ACHN (cell line): ENCODE results near the gene YTHDF2.
"Not testable (repeated sequence)": the region's sequence is repeated elsewhere in the genome, so short reads cannot be mapped to it uniquely, and the experiment has no call there.

Source experiments
- DNase-seq: peaks from one replicate; pipeline ENCODE4 v3.0.0-alpha.2; 2015
- in situ Hi-C: cut with HindIII; loops from 2 replicates; pipeline ENCODE4 v1.10.0; 2017; ENCODE audit warnings: low sequenced_read_pairs, low pct_ligation_motif_present, low pct_unique_long_range_greater_than_20kb

The YTHDF2 gene

DNA sequence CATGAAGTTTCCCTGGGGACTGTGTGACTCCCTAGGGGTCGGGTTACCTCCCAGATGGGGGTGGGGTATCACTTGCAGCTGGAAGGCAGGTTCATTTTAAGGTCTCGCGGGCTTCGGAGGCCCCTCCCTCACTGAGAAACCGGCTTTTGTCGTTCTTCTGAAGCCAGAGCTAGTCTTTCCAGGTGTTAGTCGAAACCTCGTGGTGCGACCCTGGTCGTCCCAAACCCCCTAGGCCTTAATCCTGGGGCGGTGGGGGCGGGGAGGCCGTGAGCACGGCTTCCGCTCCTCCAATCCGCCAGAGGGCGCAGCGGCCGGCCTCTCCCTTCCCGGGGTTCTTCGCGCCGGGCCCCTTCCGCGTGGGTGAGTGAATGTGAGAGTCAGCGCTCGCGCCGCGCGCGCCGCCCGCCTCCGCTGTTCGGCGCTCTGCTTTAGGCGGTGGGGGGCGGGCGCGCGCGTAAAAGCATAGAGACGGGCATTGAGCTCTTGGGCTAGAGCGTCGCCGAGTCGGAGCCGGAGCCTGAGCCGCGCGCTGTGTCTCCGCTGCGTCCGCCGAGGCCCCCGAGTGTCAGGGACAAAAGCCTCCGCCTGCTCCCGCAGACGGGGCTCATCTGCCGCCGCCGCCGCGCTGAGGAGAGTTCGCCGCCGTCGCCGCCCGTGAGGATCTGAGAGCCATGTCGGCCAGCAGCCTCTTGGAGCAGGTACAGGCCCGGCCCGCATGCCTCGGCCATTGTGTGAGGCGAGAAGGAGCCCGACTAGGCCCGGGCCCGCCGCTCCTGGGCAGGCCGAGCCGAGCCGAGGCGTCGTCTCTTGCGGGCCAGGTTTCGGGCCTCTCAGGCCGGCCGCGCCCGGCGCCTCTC lies at the start of gene YTHDF2:
TSS of gene YTHDF2 (plus strand) at position 491 of the 857 bp plus-strand sequence. CDS start at position 672, 181 bp downstream.
- in situ Hi-C loops = no loop called here
- DNase-seq = peak; percentile 94

GRCh38 chr1:28691627-28692026 lies 45.1 kb upstream of the YTHDF2 start:
- DNase-seq, in situ Hi-C loops: not testable (repeated sequence)

DNA sequence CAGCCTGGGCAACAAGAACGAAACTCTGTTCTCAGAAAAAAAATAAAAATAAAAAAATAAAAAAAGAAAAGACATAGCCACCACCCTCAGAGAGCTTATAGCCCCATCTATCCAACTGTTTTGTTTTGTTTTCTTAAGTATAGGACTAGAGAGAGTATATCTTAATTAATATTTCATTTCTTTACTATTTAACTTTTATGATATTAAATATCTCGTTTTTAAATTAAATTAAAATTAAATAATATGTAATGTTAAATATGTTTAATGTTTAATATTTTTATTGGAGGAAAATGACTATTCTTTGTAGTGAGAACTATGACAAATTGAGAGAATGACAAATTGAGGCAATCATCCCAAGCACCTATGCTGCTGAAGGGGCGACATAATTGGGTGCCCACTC lies 33.1 kb upstream of the YTHDF2 start:
- in situ Hi-C loops = no loop called here
- DNase-seq = no peak

- no peak for DNase-seq
- in situ Hi-C loops = no loop called here
Observed at GRCh38 chr1:28716336-28716735, 20.4 kb upstream of the YTHDF2 start.

- in situ Hi-C loops = no loop called here
- no peak for DNase-seq
Observed at GRCh38 chr1:28718166-28718565, 18.6 kb upstream of the YTHDF2 start.

GRCh38 chr1:28718586-28719331 lies 18.0 kb upstream of the YTHDF2 start:
- in situ Hi-C loops = no loop called here
- peak; percentile 9 for DNase-seq

DNA sequence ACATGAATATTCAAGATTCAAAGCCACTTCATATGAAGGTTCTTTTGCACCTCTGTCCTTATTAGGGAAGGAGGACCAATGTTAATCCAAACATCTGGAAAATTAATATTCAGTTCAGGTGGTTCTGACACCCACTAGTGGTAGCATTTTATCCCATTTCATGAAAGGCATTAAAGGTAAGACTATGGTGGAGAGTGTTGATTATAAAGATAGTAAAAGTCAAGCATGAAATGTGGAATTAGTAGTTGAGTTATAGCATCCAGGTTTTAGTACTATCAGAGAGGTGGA lies 17.5 kb upstream of the YTHDF2 start:
- in situ Hi-C loops = no loop called here
- DNase-seq = no peak

DNA sequence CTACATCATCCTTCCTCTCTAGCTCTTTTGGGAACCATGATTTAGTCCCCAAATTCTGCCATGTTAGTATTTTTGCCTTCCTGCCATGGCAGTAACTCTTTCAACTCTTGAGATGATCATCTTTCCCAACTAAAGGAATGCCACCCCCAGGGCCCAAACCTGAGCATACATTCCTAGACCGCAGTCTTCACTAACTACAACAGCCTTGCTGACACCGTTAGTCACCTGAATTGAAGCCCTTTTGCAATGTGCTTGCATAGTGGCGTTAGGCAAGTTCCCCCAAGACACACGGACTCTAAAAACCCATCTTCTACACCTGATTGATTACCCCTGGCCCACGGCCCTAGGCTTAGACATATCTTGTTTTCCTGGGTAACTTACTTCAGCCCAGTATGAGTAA lies 16.4 kb upstream of the YTHDF2 start:
- in situ Hi-C loops = no loop called here
- DNase-seq = no peak

GRCh38 chr1:28721927-28722326 lies 14.8 kb upstream of the YTHDF2 start:
- in situ Hi-C loops, DNase-seq: not testable (repeated sequence)

DNA sequence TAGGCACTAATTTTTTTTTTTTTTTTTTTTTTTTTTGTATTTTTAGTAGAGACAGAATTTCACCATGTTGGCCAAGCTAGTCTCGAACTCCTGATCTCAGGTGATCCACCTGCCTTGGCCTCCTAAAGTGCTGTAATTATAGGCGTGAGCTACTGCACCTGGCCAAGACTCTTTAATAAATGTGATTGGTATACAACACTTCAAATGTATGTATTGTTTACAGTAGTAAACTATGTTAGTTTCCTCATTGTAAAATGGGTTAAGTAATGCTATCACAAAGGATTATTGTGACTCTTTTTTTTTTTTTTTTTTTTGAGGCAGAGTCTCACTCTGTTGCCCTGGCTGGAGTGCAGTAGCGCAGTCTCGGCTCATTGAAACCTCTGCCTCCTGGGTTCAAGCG lies 11.4 kb upstream of the YTHDF2 start:
- DNase-seq, in situ Hi-C loops: not testable (repeated sequence)

- no peak for DNase-seq
- in situ Hi-C loops = no loop called here
Observed at GRCh38 chr1:28735961-28736449, 735 bp upstream of the YTHDF2 start.

- in situ Hi-C loops = no loop called here
- peak; percentile 49 for DNase-seq
Observed at GRCh38 chr1:28737307-28738132, 780 bp downstream of the YTHDF2 start.

GRCh38 chr1:28740118-28740517 lies 3.4 kb downstream of the YTHDF2 start:
- no peak for DNase-seq
- in situ Hi-C loops = no loop called here

- DNase-seq = no peak
- in situ Hi-C loops = no loop called here
Observed at GRCh38 chr1:28744184-28744583, 7.4 kb downstream of the YTHDF2 start.

DNA sequence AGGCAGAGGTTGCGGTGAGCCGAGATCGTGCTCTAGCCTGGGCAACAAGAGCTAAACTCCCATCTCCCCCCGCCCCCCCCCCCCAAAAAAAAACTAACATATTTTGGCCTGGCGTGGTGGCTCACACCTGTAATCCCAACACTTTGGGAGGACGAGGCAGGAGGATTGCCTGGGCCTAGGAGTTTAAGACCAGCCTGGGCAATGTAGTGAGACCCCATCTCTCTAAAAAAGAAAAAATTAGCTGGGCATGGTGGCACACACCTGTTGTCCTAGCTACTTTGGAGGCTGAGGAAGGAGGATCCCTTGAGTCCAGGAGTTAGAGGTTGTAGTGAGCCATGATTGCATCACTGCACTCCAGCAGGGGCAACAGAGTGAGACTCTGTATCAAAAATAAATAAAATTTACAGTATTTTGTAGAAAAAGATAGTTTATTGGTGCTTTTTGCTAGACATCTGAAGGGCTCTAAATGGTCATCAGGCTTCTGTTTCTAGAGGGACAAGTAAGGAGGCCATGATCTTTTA lies 9.0 kb downstream of the YTHDF2 start:
- DNase-seq = no peak
- in situ Hi-C loops = no loop called here

GRCh38 chr1:28750330-28750729 lies 13.6 kb downstream of the YTHDF2 start:
- in situ Hi-C loops = no loop called here
- DNase-seq = no peak

DNA sequence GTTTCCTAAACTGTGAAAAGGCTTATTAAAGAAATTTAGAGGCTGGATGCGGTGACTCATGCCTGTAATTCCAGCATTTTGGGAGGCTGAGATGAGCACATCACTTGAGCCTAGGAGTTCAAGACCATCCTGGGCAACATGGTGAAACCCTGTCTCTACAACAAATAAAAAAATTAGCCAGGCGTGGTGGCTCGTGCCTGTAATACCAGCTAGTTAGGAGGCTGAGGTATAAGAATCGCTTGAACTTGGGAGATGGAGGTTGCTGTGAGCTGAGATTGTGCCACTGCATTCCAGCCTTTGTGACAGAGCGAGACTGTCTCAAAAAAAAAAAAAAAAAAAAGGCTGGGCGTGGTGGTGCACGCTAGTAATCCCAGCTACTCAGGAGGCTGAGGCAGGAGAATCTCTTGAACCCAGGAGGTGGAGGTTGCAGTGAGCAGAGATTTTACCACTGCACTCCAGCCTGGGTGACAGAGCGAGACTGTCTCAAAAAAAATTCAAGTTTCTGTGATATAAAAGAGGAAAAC lies 14.1 kb downstream of the YTHDF2 start:
- DNase-seq, in situ Hi-C loops: not testable (repeated sequence)

DNA sequence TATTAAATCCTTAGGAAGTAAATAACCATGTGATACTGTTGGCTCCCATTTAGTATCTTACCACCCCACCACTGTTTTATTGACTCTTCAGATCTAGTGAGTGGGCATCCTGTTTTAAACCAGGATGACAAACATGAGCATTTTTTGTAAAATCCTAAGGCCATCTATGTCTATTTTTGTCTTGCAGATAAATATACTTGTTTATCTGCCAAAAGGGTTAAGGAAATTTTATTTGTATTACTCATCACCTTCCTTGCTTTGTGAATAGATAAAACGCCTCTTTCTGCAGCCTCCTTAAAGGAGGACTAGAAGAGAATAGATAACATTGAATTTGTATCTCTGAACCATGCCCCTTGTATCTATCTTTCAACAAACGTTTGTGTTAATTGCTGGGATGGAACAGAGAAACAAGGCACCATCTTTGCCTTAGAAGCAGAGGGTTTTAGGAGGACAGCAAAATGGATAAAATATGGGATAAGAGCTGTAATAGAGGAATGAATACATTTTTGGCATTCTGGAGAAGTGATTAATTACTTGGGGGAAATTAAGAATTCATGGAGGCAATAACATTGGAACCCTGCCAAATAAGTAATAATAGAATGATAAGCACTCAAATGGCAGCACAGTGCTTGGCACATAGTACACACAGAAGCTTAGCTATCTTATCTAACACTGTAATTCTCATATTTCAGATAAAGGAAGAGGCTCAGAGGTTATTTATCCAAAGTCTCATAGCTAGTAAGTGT lies 14.7 kb downstream of the YTHDF2 start:
- in situ Hi-C loops = no loop called here
- no peak for DNase-seq
